Omental fat pad (tissue), 4 donors: ENCODE measurements around the gene EPM2A. TPM values are rescaled to one million over a fixed set of nuclear protein-coding genes. Genes with fewer than 3 reads are reported as not detected.

Experiments
- ATAC-seq: fragments of 150-250 bp; one replicate; pipeline ENCODE4 v1.9.1; 2016; ENCODE audit warnings: mild to moderate bottlenecking, moderate library complexity; ENCODE audit not compliant: low FRiP score
- DNase-seq: peaks from one replicate; pipeline ENCODE4 v3.0.0-alpha.2; 2019; ENCODE audit warnings: low spot score
- total RNA-seq, 4 donors: library from RNA; depleted of rRNA; stranded (reverse); fragments of >200 nt; gene quantifications; one replicate each; pipeline ENCODE4 v1.1.0, GENCODE V29; 2016
- TF ChIP-seq, protein P1 (sequence below), 3 donors: fragments of 450-650 bp; IDR thresholded peaks; one replicate each; pipeline ENCODE4 v1.5.1; 2016 to 2017; ENCODE audit warnings: antibody characterized with exemption in 3 of 3, mild to moderate bottlenecking in 3 of 3, moderate library complexity in 2 of 3

EPM2A gene
- total RNA-seq, 4 donors from 2014 or later, result 11.2 to 15.3 (median 14.1) TPM

DNA sequence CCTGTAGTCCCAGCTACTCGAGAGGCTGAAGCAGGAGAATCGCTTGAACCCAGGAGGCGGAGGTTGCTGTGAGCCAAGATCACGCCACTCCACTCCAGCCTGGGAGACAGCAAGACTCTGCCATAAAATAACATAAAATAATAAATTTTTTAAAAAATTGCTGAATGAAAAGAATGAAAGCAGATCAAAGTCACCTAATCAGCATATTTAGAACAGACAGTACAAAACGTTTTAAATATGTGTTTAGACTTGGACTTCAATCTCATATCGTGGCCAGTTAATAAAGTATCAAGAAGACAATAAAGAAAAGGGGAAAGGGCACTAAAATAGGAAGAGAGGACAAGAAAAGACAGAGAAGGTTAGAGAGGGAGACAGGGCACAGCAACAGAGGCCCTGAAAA lies 74.6 kb downstream of the EPM2A start:
- TF ChIP-seq, protein P1, sequence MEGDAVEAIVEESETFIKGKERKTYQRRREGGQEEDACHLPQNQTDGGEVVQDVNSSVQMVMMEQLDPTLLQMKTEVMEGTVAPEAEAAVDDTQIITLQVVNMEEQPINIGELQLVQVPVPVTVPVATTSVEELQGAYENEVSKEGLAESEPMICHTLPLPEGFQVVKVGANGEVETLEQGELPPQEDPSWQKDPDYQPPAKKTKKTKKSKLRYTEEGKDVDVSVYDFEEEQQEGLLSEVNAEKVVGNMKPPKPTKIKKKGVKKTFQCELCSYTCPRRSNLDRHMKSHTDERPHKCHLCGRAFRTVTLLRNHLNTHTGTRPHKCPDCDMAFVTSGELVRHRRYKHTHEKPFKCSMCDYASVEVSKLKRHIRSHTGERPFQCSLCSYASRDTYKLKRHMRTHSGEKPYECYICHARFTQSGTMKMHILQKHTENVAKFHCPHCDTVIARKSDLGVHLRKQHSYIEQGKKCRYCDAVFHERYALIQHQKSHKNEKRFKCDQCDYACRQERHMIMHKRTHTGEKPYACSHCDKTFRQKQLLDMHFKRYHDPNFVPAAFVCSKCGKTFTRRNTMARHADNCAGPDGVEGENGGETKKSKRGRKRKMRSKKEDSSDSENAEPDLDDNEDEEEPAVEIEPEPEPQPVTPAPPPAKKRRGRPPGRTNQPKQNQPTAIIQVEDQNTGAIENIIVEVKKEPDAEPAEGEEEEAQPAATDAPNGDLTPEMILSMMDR (IDR thresholded peaks at IDR 0.05), result no peak
- ATAC-seq (no peak), DNase-seq (no peak)

DNA sequence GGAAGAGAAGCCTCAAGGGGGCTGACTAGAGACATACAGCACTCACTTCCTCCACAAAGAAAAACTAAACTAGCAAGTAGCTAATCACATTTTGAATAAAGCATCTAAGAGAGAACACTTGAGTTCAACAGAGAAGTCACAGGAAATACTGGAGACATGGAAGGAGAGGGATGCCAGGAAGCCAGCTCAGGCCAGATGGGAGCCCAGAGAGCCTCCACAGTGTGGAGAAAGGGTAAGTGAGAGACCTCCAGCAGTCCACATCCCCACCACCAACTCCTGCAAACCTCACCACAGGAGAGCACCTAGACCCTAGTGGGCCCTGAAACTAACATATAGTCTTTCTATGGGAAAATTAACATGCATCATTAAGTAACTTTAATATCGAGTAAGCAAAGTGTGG lies 79.2 kb downstream of the EPM2A start:
- DNase-seq, result no peak
- TF ChIP-seq, protein P1 (IDR thresholded peaks at IDR 0.05), result no peak
- no peak for ATAC-seq

DNA sequence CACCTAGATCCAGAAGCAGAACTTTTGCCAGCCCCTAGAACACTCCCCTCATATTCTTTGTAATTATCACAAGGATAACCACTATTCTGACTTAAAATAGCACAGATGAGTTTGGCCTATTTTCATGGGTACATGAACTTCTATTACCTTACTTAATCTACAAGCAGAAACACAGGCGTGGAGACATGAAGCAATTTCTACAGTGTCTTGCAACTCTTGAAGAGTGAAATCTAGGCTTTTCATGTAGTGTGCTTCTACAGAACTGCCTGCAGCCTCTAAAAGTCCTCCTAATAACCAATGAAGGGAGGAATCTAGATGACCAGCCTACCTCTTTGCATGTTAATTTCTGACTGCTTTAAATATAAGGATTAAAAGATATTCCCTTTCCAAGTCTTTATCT lies 82.7 kb downstream of the EPM2A start:
- DNase-seq, result no peak
- no peak for ATAC-seq
- TF ChIP-seq, protein P1 (IDR thresholded peaks at IDR 0.05), result no peak

DNA sequence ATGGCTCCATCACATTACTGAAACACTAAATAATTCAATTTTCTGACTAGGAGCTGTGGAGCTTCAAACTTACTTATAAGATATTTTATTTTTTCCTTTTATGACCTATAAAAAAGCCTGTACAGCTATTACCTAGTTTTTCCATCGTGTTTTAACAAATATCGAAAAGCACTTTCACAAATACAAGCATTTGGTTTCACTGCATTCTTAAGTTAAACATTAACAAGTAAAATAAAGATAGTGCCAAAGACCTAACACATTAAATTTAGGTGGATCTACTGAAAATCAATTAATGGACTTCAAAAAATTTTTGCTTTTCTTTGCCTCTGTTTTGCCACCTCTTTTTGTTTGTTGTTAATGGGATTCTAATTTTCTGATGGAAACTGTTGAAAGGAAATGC lies 83.3 kb downstream of the EPM2A start:
- DNase-seq (no peak), ATAC-seq (no peak)
- TF ChIP-seq, protein P1 (IDR thresholded peaks at IDR 0.05), result no peak

DNA sequence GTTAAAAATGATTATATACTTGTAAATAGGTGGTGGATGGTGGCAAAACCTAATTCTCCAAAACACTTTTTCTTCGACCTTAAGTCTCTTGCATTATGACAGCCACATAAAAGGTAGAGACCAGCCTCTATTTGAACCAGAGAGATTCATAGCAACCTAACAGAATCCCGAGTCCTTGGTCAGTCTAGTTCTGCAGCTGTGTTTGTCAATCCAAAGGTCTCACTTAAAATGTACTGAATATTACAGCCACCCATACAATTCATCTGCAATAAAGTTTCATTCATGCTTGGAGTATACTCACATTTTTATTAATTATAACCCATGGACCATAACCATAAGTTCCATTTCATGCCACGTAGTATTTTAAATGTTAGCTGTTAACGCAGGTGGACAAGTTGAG lies 87.2 kb downstream of the EPM2A start:
- TF ChIP-seq, protein P1 (IDR thresholded peaks at IDR 0.05), result no peak
- no peak for DNase-seq

DNA sequence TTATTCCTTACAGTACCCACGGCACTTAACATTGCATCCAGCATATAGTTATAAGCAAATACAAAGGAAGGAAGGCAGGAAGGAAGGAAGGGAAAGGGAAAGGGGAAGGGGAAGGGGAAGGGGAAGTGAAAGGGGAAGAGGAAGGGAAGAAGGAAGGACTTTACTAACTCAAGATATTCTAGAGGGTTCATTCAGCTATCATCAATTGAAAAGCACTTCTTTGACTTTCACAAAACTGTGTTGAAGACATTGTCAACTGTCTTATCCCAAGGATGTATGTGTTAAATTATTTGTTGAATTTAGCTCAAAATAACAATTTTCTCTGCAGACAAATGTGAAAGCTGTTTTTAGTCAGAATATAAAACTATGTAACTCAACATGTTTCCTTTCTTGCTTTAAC lies 87.7 kb downstream of the EPM2A start:
- TF ChIP-seq, protein P1 (IDR thresholded peaks at IDR 0.05), result no peak
- ATAC-seq (no peak), DNase-seq (no peak)

More for the DNA sequence above, 87.2 kb downstream of the EPM2A start:
- no peak for ATAC-seq

DNA sequence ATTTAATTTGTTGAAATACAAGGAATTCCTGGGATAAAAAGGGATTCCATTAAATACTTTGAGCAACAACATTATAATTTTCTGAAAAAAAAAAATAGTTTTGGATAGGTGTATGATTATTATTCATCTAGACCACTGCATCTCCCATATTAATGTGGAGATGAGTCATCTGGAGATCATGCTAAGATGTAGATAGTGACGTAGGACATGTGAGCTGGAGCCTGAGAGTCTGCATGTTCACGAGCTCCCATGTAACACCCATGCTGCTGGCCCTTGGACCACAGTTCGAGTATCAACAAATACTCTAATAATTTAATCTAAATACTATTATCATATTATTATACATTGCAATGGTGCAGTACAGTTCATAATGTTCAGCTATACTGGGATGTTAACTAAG lies 91.6 kb downstream of the EPM2A start:
- DNase-seq (no peak), ATAC-seq (no peak)
- TF ChIP-seq, protein P1 (IDR thresholded peaks at IDR 0.05), result no peak
